NCI-H2107 (cell line): ENCODE measurements around the gene GYS1.
A peak's percentile ranks its signal among the peaks of the same experiment; 100 is the strongest.

Experiments used
- DNase-seq: peaks from one replicate; lab custom pipeline; 2025; lab: John Stamatoyannopoulos, UW

GYS1 gene

GRCh38 chr19:48988860-48989259, 4.2 kb downstream of the GYS1 start:
- no peak for DNase-seq

- no peak for DNase-seq
These were observed 4.8 kb downstream of the GYS1 start for GRCh38 chr19:48988286-48988685.

- DNase-seq: no peak
These were observed 5.8 kb downstream of the GYS1 start for GRCh38 chr19:48987323-48987722.

- DNase-seq: no peak
These were observed 6.9 kb downstream of the GYS1 start for GRCh38 chr19:48986211-48986610.

- DNase-seq: no peak
These were observed 7.4 kb downstream of the GYS1 start for GRCh38 chr19:48985711-48986110.

- DNase-seq: no peak
These were observed 10.8 kb downstream of the GYS1 start for GRCh38 chr19:48982280-48982679.

- DNase-seq: no peak
These were observed 16.0 kb downstream of the GYS1 start for GRCh38 chr19:48977061-48977460.

GRCh38 chr19:48975947-48976847, 16.9 kb downstream of the GYS1 start:
- DNase-seq: no peak

GRCh38 chr19:48970923-48971395, 22.1 kb downstream of the GYS1 start:
- DNase-seq: peak; percentile 75

GRCh38 chr19:48970139-48970766, 22.9 kb downstream of the GYS1 start:
- DNase-seq: no peak

- no peak for DNase-seq
These were observed 23.6 kb downstream of the GYS1 start for GRCh38 chr19:48969276-48970138.

- no peak for DNase-seq
These were observed 24.3 kb downstream of the GYS1 start for GRCh38 chr19:48968813-48969218.

GRCh38 chr19:48968179-48968661, 24.9 kb downstream of the GYS1 start:
- no peak for DNase-seq

- no peak for DNase-seq
These were observed 25.5 kb downstream of the GYS1 start for GRCh38 chr19:48967346-48968178.

GRCh38 chr19:48966541-48967345, 26.4 kb downstream of the GYS1 start:
- no peak for DNase-seq

- peak; percentile 33 for DNase-seq
These were observed 27.1 kb downstream of the GYS1 start for GRCh38 chr19:48965806-48966540.

- peak; percentile 87 for DNase-seq
These were observed 27.9 kb downstream of the GYS1 start, which contains the start of gene FTL for GRCh38 chr19:48965040-48965805. FTL (plus strand) TSS chr19:48965309; CDS start chr19:48965508, 199 bp downstream.

GRCh38 chr19:48964205-48965039, 28.7 kb downstream of the GYS1 start:
- no peak for DNase-seq
